ENCODE measurements around the gene KCNK18. TPM values are rescaled to one million over a fixed set of nuclear protein-coding genes. Genes with fewer than 3 reads are reported as not detected.
"Not testable (repeated sequence)": the region's sequence is repeated elsewhere in the genome, so short reads cannot be mapped to it uniquely, and the experiment has no call there.

Gene KCNK18
- total RNA-seq, 1 donor from 2014 or later = not detected

DNA sequence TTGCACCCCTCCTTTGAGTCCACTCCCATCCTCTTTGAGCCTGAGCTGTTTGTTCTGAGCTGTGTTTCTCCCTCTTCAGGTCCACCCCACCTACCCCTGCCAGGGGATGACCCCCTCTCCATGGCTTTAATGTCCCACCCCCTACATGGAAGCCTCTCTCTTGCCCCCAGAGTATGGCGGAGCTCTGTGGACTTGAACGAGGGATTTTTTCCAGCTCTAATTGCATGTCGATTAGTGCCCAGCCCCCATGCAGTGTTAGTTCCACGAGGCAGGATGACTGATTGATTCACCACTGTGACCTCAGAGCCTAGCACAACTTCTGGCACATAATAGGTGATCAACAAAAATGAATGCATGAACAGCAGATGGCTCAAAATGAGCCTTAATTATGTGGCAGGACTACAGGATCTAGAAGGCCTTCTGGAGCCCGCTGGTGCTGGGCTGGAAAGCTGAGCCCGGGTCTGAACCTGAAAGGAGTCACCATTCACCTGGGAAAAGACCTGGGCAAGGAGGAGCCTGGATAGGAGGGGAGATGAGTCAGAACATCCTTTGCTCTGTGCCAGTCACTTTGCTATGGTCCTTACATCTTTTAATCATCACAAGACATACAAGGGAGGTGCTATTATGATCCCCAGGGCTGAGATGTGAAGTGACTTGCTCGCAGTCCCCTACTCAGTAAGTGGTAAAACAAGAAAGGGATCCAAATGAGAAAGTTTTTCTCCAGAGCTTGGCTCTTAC is 26.6 kb downstream of the KCNK18 start:
- Mint-ChIP-seq H3K27me3 (ENCODE audit: unreplicated experiment) (peaks cover 12% of the 10 kb centered on the region), H3K27ac (ENCODE audit: unreplicated experiment) (peak overlapping the region; percentile 87), H3K9me3 (ENCODE audit: unreplicated experiment) (peaks cover 10% of the 10 kb centered on the region), H3K4me1 (ENCODE audit: low read depth, unreplicated experiment) (peaks cover 31% of the 10 kb centered on the region), H3K4me3 (ENCODE audit: unreplicated experiment) (peak overlapping the region; percentile 16), H3K36me3 (ENCODE audit: unreplicated experiment) (no peaks in the 10 kb centered on the region)
- no peak for DNase-seq
- TF ChIP-seq, protein P1, sequence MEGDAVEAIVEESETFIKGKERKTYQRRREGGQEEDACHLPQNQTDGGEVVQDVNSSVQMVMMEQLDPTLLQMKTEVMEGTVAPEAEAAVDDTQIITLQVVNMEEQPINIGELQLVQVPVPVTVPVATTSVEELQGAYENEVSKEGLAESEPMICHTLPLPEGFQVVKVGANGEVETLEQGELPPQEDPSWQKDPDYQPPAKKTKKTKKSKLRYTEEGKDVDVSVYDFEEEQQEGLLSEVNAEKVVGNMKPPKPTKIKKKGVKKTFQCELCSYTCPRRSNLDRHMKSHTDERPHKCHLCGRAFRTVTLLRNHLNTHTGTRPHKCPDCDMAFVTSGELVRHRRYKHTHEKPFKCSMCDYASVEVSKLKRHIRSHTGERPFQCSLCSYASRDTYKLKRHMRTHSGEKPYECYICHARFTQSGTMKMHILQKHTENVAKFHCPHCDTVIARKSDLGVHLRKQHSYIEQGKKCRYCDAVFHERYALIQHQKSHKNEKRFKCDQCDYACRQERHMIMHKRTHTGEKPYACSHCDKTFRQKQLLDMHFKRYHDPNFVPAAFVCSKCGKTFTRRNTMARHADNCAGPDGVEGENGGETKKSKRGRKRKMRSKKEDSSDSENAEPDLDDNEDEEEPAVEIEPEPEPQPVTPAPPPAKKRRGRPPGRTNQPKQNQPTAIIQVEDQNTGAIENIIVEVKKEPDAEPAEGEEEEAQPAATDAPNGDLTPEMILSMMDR (IDR thresholded peaks at IDR 0.05; ENCODE audit: partially characterized antibody, unreplicated experiment) = no peak

- H3K4me3 Mint-ChIP-seq (ENCODE audit: unreplicated experiment) = no peak overlapping the region
- H3K27ac Mint-ChIP-seq (ENCODE audit: unreplicated experiment) = no peak overlapping the region
- TF ChIP-seq, protein P1 (IDR thresholded peaks at IDR 0.05; ENCODE audit: partially characterized antibody, unreplicated experiment) = no peak
- peaks cover 11% of the 10 kb centered on the region for H3K27me3 Mint-ChIP-seq (ENCODE audit: unreplicated experiment)
- DNase-seq = no peak
- H3K4me1 Mint-ChIP-seq (ENCODE audit: low read depth, unreplicated experiment) = peaks cover 31% of the 10 kb centered on the region
- peaks cover 13% of the 10 kb centered on the region for H3K9me3 Mint-ChIP-seq (ENCODE audit: unreplicated experiment)
- peaks cover 7% of the 10 kb centered on the region for H3K36me3 Mint-ChIP-seq (ENCODE audit: unreplicated experiment)
Observed at GRCh38 chr10:117224881-117225280, 27.6 kb downstream of the KCNK18 start.

GRCh38 chr10:117226813-117227451 is 29.6 kb downstream of the KCNK18 start:
- TF ChIP-seq, protein P1 (IDR thresholded peaks at IDR 0.05; ENCODE audit: partially characterized antibody, unreplicated experiment) = no peak
- H3K9me3 Mint-ChIP-seq (ENCODE audit: unreplicated experiment) = peaks cover 19% of the 10 kb centered on the region
- H3K27ac Mint-ChIP-seq (ENCODE audit: unreplicated experiment) = no peak overlapping the region
- H3K4me1 Mint-ChIP-seq (ENCODE audit: low read depth, unreplicated experiment) = peaks cover 23% of the 10 kb centered on the region
- peaks cover 17% of the 10 kb centered on the region for H3K27me3 Mint-ChIP-seq (ENCODE audit: unreplicated experiment)
- no peak overlapping the region for H3K4me3 Mint-ChIP-seq (ENCODE audit: unreplicated experiment)
- peaks cover 18% of the 10 kb centered on the region for H3K36me3 Mint-ChIP-seq (ENCODE audit: unreplicated experiment)
- DNase-seq = peak; percentile 36

DNA sequence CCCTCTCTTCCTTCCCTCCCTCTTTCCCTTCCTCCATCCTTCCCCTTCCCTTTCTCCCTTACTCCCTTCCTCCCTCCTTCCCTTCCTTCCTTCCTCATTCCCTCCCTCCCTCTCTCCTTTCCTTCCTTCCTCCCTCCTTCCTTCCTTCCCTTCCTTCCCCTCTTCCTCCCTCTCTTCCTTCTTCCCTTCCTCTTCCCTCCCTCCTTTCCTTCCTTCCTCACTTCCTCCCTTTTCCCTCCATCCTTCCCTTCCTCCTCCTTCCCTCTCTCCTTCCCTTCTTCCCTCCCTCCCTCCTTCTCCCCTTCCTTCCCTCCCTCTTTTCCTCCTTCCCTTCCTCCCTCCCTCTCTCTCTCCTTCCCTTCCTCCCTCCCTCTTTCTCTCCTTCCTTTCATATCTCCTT is 30.9 kb downstream of the KCNK18 start:
- H3K9me3 Mint-ChIP-seq (ENCODE audit: unreplicated experiment) = peaks cover 14% of the 10 kb centered on the region
- H3K27ac Mint-ChIP-seq (ENCODE audit: unreplicated experiment) = no peak overlapping the region
- no peak overlapping the region for H3K4me3 Mint-ChIP-seq (ENCODE audit: unreplicated experiment)
- TF ChIP-seq, protein P1 (IDR thresholded peaks at IDR 0.05; ENCODE audit: partially characterized antibody, unreplicated experiment) = no peak
- no peak for DNase-seq
- H3K36me3 Mint-ChIP-seq (ENCODE audit: unreplicated experiment) = peaks cover 18% of the 10 kb centered on the region
- H3K27me3 Mint-ChIP-seq (ENCODE audit: unreplicated experiment) = peaks cover 14% of the 10 kb centered on the region
- peaks cover 12% of the 10 kb centered on the region for H3K4me1 Mint-ChIP-seq (ENCODE audit: low read depth, unreplicated experiment)

DNA sequence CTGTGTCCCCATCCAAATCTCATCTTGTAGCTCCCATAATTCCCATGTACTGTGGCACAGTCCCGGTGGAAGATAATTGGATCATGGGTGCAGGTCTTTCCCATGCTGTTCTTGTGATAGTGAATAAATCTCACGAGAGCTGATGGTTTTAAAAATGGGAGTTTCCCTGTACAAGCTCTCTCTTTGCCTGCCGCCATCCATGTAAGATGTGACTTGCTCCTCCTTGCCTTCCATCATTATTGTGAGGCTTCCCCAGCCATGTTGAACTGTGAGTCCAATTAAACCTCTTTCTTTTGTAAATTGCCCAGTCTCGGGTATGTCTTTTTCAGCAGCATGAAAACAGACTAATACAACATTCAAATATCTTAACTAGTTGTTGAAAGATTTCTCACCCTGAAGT is 32.8 kb downstream of the KCNK18 start:
- H3K4me3 Mint-ChIP-seq (ENCODE audit: unreplicated experiment); DNase-seq; H3K27ac Mint-ChIP-seq (ENCODE audit: unreplicated experiment); H3K9me3 Mint-ChIP-seq (ENCODE audit: unreplicated experiment): not testable (repeated sequence)
- Mint-ChIP-seq H3K4me1 (ENCODE audit: low read depth, unreplicated experiment) (peaks cover 11% of the 10 kb centered on the region), H3K27me3 (ENCODE audit: unreplicated experiment) (peaks cover 11% of the 10 kb centered on the region), H3K36me3 (ENCODE audit: unreplicated experiment) (peaks cover 18% of the 10 kb centered on the region)

All from glutamatergic neuron (in vitro differentiated cells).